AG09309 (cell line): ENCODE results near the gene CD164L2.

Source experiments
- DNase-seq: peaks from one replicate; pipeline ENCODE4 v3.0.0-alpha.2; 2010; ENCODE audit warnings: low read depth
- H3K4me3 ChIP-seq: 2 replicates; pipeline ENCODE4 v1.5.1; 2011; ENCODE audit warnings: mild to moderate bottlenecking, low read depth, low read length, moderate library complexity; ENCODE audit not compliant: control insufficient read depth
- CTCF ChIP-seq: IDR thresholded peaks from 2 replicates; pipeline ENCODE4 v1.5.1; 2011; ENCODE audit warnings: mild to moderate bottlenecking, low read depth, low read length, inconsistent platforms; ENCODE audit not compliant: insufficient read depth, control insufficient read depth; ENCODE audit errors: missing control alignments

The CD164L2 gene

GRCh38 chr1:27368869-27369582 lies 14.1 kb downstream of the CD164L2 start:
- no peak for DNase-seq
- peak; percentile 40 for TF ChIP-seq CTCF
- no peak overlapping the region for H3K4me3 ChIP-seq

- peak overlapping the region; percentile 83 for H3K4me3 ChIP-seq
- DNase-seq: no peak
- TF ChIP-seq CTCF: no peak
These were observed 15.9 kb downstream of the CD164L2 start for GRCh38 chr1:27367160-27367650.

DNA sequence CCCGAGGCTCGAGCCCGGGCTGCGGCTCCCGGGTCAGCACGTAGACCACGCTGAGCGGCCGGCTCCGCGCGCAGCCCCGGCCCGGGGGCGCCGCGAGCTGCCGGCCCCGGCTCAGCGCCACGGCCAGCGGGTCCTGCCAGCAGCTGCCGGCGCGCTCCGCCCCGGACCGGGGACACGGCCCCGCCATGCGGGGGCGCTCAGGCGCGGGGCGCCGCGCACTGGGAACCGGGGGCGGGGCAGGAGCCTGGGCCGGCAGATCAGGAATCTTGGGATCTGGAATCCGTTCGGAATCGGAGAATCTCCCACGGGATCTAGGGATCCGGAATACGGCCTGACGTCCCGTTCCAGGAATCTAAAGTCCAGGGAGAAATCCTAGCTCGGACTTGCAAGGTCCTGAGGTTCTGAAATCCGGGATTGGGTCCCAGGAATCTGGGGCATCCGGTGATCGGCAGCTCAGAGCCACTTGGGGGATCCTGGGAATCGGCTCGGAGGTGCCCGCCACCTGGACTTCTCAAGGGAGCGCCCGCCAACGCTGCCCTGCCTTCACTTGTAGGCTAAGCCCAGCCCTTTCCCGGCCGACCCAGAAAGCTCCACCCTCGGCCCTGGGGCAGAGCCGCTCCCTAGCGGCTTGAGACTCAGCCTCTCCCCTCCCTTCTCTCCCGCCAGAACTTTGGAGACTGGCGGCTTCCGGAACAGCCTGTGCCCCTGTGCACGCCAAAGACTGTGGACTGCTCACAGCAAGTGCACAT lies 16.5 kb downstream of the CD164L2 start, which contains the start of gene MAP3K6:
Gene MAP3K6, minus strand, starts transcription at position 551 of the 749 bp plus-strand sequence. Its CDS starts 364 bp downstream, at position 187.
- peak within 1 kb of the TSS; percentile 83 for H3K4me3 ChIP-seq
- DNase-seq: no peak
- no peak for TF ChIP-seq CTCF

- no peak for DNase-seq
- TF ChIP-seq CTCF: no peak
- H3K4me3 ChIP-seq: peak overlapping the region; percentile 83
These were observed 17.1 kb downstream of the CD164L2 start for GRCh38 chr1:27366113-27366410.

DNA sequence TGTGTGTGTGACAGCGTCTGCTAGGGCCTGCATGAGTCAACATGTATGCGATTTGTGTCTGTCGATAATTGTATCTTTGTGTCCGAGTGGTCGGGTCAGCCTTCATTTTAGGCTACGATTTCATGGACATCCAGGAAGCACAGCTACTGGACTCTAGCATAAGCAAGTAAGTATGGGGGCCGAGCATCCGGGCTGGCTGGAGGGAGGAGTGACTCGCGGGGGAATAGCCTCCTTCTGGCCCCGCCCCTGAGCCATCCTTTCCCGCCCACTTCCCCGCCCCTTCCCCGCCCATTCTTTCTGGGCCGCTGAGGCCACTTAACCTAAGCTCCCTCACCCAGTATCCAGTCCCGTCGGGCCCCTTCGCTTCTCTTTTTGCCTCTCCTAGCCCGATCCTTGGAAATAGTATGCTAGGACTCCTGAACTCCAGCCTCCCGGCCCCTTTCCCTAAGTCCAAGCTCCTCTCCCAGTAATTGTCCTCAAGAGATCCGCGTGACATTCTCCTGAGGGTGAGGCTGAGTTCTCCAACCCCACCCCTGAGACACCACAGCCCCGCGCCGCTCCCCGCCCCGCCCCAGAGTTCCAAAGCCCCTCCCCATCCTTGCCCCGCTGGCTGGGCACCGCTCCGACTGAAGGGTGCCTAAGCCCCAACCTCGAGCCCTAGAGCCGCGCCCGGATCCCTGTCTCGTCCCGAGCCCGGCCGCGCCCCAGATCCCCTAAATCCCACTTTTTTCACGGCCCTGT lies 17.6 kb downstream of the CD164L2 start:
- peak overlapping the region; percentile 83 for H3K4me3 ChIP-seq
- TF ChIP-seq CTCF: no peak
- peak; percentile 49 for DNase-seq

DNA sequence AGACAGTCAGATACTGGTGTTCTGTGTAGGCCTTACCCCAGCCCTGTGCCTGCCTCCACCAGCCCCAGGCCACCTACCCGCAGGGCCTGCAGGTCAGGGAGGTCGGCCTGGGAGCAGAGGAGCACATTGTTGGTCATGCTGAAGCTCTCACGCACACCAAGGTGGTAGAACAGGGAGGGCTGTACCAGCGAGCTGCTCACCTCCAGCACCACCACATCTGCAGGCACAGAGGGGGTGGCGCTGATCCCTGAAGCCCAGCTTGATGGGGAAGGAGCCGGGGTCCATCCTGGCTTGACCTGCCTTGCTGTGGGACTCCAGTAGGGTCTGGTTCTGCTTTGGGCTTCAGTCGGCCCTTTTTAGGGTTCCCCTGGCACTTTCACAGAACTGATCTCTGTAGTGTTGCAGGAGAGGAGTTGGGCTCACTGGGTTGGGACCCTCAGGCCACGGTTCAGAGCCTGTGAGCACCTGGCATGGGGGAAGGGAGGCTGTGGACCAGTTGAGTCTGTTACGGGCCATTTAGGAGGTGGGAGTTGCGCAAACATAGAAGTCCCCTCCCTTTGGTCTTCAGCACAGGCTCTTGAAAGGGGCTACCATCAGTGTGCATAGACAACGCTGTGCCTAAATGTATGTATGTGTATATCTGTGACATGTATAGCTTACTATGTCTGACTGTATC lies 18.3 kb downstream of the CD164L2 start:
- no peak for TF ChIP-seq CTCF
- DNase-seq: no peak
- H3K4me3 ChIP-seq: peak overlapping the region; percentile 83
